Type B pancreatic cell (in vitro differentiated cells): ENCODE results near the gene MYCBPAP. TPM values are rescaled to one million over a fixed set of nuclear protein-coding genes. Genes with fewer than 3 reads are reported as not detected.

ENCODE experiments used
- DNase-seq: peaks from one replicate; pipeline ENCODE4 v3.0.0; 2021; ENCODE audit warnings: mixed read lengths; ENCODE audit not compliant: unreplicated experiment; ENCODE audit errors: extremely low spot score
- H3K27ac Mint-ChIP-seq: 2 replicates; pipeline ENCODE4 v1.8.0; 2021; ENCODE audit warnings: mild to moderate bottlenecking, mixed read lengths
- H3K27me3 Mint-ChIP-seq: 2 replicates; pipeline ENCODE4 v1.8.0; 2021; ENCODE audit warnings: mixed read lengths
- H3K36me3 Mint-ChIP-seq: 2 replicates; pipeline ENCODE4 v1.8.0; 2021; ENCODE audit warnings: mixed read lengths
- H3K4me1 Mint-ChIP-seq: one replicate; pipeline ENCODE4 v1.8.0; 2021; ENCODE audit warnings: mixed read lengths; ENCODE audit not compliant: unreplicated experiment
- H3K4me3 Mint-ChIP-seq: 2 replicates; pipeline ENCODE4 v1.8.0; 2021; ENCODE audit warnings: mild to moderate bottlenecking, mixed read lengths
- H3K9me3 Mint-ChIP-seq: 2 replicates; pipeline ENCODE4 v1.8.0; 2021; ENCODE audit warnings: mixed read lengths
- CTCF ChIP-seq: fragments of 200-600 bp; sonication (generic); conservative IDR thresholded peaks from 2 replicates; pipeline ENCODE4 v1.5.0; 2021; ENCODE audit warnings: antibody characterized with exemption, mild to moderate bottlenecking
- long read RNA-seq: library from polyadenylated mRNA; unstranded; transcript quantifications from one replicate; pipeline ENCODE4 v2.0.0, GENCODE V29; 2020
- total RNA-seq: library from RNA; stranded (reverse); gene quantifications from 2 replicates; pipeline ENCODE4 v1.2.1, GENCODE V29; 2021; ENCODE audit warnings: low replicate concordance

The MYCBPAP gene, protein sequence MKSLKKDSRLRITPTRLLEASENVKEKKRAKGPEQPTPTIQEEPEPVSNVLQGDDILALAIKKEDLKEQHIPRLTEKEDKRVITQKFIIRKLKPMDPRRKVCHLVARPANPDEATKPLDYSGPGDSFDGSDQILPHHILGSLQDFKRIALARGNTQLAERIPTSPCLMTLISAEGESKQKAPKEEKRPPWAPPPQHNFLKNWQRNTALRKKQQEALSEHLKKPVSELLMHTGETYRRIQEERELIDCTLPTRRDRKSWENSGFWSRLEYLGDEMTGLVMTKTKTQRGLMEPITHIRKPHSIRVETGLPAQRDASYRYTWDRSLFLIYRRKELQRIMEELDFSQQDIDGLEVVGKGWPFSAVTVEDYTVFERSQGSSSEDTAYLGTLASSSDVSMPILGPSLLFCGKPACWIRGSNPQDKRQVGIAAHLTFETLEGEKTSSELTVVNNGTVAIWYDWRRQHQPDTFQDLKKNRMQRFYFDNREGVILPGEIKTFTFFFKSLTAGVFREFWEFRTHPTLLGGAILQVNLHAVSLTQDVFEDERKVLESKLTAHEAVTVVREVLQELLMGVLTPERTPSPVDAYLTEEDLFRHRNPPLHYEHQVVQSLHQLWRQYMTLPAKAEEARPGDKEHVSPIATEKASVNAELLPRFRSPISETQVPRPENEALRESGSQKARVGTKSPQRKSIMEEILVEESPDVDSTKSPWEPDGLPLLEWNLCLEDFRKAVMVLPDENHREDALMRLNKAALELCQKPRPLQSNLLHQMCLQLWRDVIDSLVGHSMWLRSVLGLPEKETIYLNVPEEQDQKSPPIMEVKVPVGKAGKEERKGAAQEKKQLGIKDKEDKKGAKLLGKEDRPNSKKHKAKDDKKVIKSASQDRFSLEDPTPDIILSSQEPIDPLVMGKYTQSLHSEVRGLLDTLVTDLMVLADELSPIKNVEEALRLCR
- total RNA-seq, result 0.88 and 4.1 TPM in 2 replicates
- long read RNA-seq, partial matches to known transcripts, result 1 of 2 reads
- long read RNA-seq, other reads (novel, unspliced or antisense), result 0 of 2 reads

GRCh38 chr17:50507871-50508572 is at the start of gene MYCBPAP:
MYCBPAP (plus strand) TSS chr17:50508439; CDS start chr17:50508675, 236 bp downstream.
- Mint-ChIP-seq H3K4me3 (peak within 1 kb of the TSS; percentile 87), H3K36me3 (no peaks in the 10 kb centered on the region), H3K27me3 (no peaks in the 10 kb centered on the region), H3K9me3 (no peaks in the 10 kb centered on the region), H3K27ac (peak within 1 kb of the TSS; percentile 82), H3K4me1 (peaks cover 45% of the 10 kb centered on the region)
- DNase-seq, result peak; percentile 85
- TF ChIP-seq CTCF, result no peak

- no peaks in the 10 kb centered on the region for H3K27me3 Mint-ChIP-seq
- no peaks in the 10 kb centered on the region for H3K9me3 Mint-ChIP-seq
- H3K4me3 Mint-ChIP-seq, result no peak overlapping the region
- no peaks in the 10 kb centered on the region for H3K4me1 Mint-ChIP-seq
- no peaks in the 10 kb centered on the region for H3K36me3 Mint-ChIP-seq
- DNase-seq, result no peak
- TF ChIP-seq CTCF, result no peak
- no peak overlapping the region for H3K27ac Mint-ChIP-seq
Measured at GRCh38 chr17:50458701-50459676, 49.2 kb upstream of the MYCBPAP start.

GRCh38 chr17:50459756-50460155 is 48.5 kb upstream of the MYCBPAP start:
- Mint-ChIP-seq H3K27me3 (no peaks in the 10 kb centered on the region), H3K27ac (no peak overlapping the region), H3K36me3 (no peaks in the 10 kb centered on the region), H3K9me3 (no peaks in the 10 kb centered on the region), H3K4me3 (no peak overlapping the region), H3K4me1 (no peaks in the 10 kb centered on the region)
- no peak for TF ChIP-seq CTCF
- DNase-seq, result no peak

DNA sequence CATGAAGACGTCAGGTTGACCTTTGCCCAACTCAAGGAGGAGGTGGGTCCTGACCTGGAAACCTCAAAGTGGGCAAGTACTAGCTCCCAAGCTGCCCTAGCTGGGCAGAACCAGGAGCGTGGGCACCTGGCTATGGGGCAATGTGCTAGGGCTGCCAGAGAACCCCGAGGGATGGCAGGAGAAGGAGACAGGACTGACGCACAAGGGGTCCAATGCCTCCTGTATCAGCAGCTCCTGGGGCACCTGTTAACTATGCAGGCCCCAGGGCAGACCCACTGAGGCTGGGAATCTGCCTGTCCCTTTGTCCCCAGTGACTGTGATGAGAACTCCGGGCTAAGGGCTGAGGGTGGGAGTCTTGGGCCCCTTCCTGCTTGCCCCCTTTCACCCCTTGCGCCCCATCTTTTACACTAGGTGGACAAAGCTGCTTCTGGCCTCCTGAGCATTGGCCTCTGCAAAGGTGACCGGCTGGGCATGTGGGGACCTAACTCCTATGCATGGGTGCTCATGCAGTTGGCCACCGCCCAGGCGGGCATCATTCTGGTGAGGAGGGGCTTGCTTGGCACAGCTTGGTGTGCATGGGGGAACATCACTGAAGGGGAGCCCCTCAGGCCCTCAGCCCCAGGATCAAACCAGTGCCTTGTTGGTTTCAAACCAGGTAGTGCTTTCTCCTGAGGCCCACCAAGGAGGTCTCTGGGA is 47.3 kb upstream of the MYCBPAP start:
- H3K4me1 Mint-ChIP-seq, result no peaks in the 10 kb centered on the region
- no peak for TF ChIP-seq CTCF
- H3K27ac Mint-ChIP-seq, result no peak overlapping the region
- no peaks in the 10 kb centered on the region for H3K36me3 Mint-ChIP-seq
- H3K9me3 Mint-ChIP-seq, result no peaks in the 10 kb centered on the region
- no peak for DNase-seq
- H3K27me3 Mint-ChIP-seq, result no peaks in the 10 kb centered on the region
- H3K4me3 Mint-ChIP-seq, result no peak overlapping the region
